ENCODE results near the gene ZC3HAV1. TPM values are rescaled to one million over a fixed set of nuclear protein-coding genes. Genes with fewer than 3 reads are reported as not detected.

ZC3HAV1 gene
- total RNA-seq, 1 experiment from 2014 or later, result 38.0 TPM

DNA sequence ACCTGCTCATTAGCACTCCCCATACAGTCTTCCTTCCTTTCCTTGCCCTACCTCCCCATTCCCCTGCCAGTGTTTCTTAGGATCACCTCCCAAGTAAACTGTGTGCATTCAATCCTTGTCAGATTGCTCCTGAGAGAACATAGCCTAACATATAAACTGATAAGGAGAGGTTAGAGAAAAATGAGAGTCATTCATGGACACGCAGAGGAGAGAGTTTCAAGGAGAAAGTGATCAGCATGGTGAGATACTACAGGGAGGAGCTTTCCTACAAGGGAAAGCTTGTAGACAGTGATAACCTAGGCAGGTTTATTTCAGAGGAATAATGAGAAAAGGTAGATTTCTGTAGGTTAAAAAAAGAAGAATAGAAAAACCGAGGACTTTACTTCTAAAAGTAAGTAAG, 70.8 kb downstream of the ZC3HAV1 start (continued):
- TF ChIP-seq, protein P1, sequence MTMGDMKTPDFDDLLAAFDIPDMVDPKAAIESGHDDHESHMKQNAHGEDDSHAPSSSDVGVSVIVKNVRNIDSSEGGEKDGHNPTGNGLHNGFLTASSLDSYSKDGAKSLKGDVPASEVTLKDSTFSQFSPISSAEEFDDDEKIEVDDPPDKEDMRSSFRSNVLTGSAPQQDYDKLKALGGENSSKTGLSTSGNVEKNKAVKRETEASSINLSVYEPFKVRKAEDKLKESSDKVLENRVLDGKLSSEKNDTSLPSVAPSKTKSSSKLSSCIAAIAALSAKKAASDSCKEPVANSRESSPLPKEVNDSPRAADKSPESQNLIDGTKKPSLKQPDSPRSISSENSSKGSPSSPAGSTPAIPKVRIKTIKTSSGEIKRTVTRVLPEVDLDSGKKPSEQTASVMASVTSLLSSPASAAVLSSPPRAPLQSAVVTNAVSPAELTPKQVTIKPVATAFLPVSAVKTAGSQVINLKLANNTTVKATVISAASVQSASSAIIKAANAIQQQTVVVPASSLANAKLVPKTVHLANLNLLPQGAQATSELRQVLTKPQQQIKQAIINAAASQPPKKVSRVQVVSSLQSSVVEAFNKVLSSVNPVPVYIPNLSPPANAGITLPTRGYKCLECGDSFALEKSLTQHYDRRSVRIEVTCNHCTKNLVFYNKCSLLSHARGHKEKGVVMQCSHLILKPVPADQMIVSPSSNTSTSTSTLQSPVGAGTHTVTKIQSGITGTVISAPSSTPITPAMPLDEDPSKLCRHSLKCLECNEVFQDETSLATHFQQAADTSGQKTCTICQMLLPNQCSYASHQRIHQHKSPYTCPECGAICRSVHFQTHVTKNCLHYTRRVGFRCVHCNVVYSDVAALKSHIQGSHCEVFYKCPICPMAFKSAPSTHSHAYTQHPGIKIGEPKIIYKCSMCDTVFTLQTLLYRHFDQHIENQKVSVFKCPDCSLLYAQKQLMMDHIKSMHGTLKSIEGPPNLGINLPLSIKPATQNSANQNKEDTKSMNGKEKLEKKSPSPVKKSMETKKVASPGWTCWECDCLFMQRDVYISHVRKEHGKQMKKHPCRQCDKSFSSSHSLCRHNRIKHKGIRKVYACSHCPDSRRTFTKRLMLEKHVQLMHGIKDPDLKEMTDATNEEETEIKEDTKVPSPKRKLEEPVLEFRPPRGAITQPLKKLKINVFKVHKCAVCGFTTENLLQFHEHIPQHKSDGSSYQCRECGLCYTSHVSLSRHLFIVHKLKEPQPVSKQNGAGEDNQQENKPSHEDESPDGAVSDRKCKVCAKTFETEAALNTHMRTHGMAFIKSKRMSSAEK (CRISPR knock-in tag; IDR thresholded peaks at IDR 0.05; ENCODE audit: borderline replicate concordance), result no peak
- TF ChIP-seq, protein P2, sequence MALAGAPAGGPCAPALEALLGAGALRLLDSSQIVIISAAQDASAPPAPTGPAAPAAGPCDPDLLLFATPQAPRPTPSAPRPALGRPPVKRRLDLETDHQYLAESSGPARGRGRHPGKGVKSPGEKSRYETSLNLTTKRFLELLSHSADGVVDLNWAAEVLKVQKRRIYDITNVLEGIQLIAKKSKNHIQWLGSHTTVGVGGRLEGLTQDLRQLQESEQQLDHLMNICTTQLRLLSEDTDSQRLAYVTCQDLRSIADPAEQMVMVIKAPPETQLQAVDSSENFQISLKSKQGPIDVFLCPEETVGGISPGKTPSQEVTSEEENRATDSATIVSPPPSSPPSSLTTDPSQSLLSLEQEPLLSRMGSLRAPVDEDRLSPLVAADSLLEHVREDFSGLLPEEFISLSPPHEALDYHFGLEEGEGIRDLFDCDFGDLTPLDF (CRISPR knock-in tag; IDR thresholded peaks at IDR 0.05), result no peak
- no peak for TF ChIP-seq CREB1 (CRISPR knock-in tag; IDR thresholded peaks at IDR 0.05)

DNA sequence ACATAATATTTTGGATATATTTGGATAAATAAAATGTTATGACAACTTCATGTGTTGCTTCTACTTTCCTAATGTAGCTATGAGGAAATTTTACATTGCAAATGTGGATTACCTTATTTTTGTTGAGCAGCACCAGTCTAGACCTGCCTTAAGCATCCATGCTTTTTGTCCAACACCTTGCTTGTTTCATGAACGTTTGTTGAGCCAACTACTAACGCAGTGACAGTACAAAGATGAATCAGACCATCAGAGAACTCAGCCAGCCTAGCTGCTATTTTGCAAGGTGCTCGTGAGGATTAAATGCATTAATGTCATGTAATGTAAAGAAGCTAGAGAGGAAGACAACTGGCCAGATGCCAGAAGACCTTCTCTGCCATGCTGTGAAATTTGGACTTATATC, 72.6 kb downstream of the ZC3HAV1 start:
- TF ChIP-seq, protein P3, sequence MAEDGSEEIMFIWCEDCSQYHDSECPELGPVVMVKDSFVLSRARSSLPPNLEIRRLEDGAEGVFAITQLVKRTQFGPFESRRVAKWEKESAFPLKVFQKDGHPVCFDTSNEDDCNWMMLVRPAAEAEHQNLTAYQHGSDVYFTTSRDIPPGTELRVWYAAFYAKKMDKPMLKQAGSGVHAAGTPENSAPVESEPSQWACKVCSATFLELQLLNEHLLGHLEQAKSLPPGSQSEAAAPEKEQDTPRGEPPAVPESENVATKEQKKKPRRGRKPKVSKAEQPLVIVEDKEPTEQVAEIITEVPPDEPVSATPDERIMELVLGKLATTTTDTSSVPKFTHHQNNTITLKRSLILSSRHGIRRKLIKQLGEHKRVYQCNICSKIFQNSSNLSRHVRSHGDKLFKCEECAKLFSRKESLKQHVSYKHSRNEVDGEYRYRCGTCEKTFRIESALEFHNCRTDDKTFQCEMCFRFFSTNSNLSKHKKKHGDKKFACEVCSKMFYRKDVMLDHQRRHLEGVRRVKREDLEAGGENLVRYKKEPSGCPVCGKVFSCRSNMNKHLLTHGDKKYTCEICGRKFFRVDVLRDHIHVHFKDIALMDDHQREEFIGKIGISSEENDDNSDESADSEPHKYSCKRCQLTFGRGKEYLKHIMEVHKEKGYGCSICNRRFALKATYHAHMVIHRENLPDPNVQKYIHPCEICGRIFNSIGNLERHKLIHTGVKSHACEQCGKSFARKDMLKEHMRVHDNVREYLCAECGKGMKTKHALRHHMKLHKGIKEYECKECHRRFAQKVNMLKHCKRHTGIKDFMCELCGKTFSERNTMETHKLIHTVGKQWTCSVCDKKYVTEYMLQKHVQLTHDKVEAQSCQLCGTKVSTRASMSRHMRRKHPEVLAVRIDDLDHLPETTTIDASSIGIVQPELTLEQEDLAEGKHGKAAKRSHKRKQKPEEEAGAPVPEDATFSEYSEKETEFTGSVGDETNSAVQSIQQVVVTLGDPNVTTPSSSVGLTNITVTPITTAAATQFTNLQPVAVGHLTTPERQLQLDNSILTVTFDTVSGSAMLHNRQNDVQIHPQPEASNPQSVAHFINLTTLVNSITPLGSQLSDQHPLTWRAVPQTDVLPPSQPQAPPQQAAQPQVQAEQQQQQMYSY (CRISPR knock-in tag; IDR thresholded peaks at IDR 0.05), result no peak
- TF ChIP-seq, protein P4, sequence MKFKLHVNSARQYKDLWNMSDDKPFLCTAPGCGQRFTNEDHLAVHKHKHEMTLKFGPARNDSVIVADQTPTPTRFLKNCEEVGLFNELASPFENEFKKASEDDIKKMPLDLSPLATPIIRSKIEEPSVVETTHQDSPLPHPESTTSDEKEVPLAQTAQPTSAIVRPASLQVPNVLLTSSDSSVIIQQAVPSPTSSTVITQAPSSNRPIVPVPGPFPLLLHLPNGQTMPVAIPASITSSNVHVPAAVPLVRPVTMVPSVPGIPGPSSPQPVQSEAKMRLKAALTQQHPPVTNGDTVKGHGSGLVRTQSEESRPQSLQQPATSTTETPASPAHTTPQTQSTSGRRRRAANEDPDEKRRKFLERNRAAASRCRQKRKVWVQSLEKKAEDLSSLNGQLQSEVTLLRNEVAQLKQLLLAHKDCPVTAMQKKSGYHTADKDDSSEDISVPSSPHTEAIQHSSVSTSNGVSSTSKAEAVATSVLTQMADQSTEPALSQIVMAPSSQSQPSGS (CRISPR knock-in tag; IDR thresholded peaks at IDR 0.05; ENCODE audit: borderline replicate concordance, low read depth), result no peak
- TF ChIP-seq, protein P5, sequence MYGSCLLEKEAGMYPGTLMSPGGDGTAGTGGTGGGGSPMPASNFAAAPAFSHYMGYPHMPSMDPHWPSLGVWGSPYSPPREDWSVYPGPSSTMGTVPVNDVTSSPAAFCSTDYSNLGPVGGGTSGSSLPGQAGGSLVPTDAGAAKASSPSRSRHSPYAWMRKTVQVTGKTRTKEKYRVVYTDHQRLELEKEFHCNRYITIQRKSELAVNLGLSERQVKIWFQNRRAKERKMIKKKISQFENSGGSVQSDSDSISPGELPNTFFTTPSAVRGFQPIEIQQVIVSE (CRISPR knock-in tag; IDR thresholded peaks at IDR 0.05; ENCODE audit: borderline replicate concordance), result no peak
- TF ChIP-seq NFATC4 (CRISPR knock-in tag; IDR thresholded peaks at IDR 0.05) (no peak), ZBTB21 (CRISPR knock-in tag; IDR thresholded peaks at IDR 0.05; ENCODE audit: borderline replicate concordance) (no peak), ZNF317 (CRISPR knock-in tag; IDR thresholded peaks at IDR 0.05; ENCODE audit: borderline replicate concordance, low read depth) (no peak), CREB1 (CRISPR knock-in tag; IDR thresholded peaks at IDR 0.05) (no peak)
- TF ChIP-seq, protein P2 (CRISPR knock-in tag; IDR thresholded peaks at IDR 0.05), result no peak
- Mint-ChIP-seq H3K4me1 (peaks cover 32% of the 10 kb centered on the region), H3K27me3 (ENCODE audit: low read depth) (peaks cover 32% of the 10 kb centered on the region), H3K27ac (no peak overlapping the region), H3K9me3 (no peaks in the 10 kb centered on the region), H3K4me3 (no peak overlapping the region; the same call in 1 of the 2 replicates), H3K36me3 (peaks cover 17% of the 10 kb centered on the region)
- ATAC-seq (no peak), DNase-seq (ENCODE audit: low spot score) (no peak)
- ChIA-PET POLR2A (no interaction called here), CTCF (interaction anchor here (2.0 kb wide), 1 partner anchor 38 kb away, joined by 5 read pairs; no protein-coding TSS in a partner anchor)

All from WTC11 (cell line).